Smooth muscle cell of the brain vasculature (primary cell): ENCODE results near the gene CDK2.
"Not testable (repeated sequence)": the region's sequence is repeated elsewhere in the genome, so short reads cannot be mapped to it uniquely, and the experiment has no call there.

Experiments used
- DNase-seq: peaks from one replicate; pipeline ENCODE4 v3.0.0-alpha.2; 2012; ENCODE audit warnings: low read depth, low spot score

The CDK2 gene

GRCh38 chr12:55966408-55967281 is at the start of gene CDK2:
Gene CDK2 (plus strand): TSS chr12:55966830. CDS start chr12:55967009, 179 bp downstream.
- DNase-seq: peak; percentile 59

GRCh38 chr12:55919032-55919431 is 47.6 kb upstream of the CDK2 start:
- not testable (repeated sequence) for DNase-seq

- no peak for DNase-seq
These were observed 44.5 kb upstream of the CDK2 start for GRCh38 chr12:55922126-55922525.

- not testable (repeated sequence) for DNase-seq
These were observed 43.0 kb upstream of the CDK2 start for GRCh38 chr12:55923648-55924047.

DNA sequence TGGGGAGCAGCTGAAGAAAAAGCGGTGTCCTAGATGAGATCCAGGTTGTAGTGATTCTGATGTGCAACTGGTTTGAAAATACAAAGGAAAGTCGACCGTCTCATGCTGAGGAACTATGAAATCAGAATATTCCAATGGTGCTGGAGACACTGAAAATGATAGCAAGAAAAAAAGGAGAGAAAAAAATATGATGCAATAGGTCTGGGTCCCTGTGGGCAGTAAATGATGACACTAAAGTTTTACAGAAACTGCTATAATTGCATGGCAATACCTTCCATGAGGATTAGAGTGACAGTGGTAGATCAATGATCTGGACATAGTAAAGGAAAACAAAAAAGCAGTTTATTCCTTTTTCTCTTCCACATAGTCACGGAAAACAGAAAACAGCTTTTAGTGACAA is 41.3 kb upstream of the CDK2 start:
- no peak for DNase-seq

DNA sequence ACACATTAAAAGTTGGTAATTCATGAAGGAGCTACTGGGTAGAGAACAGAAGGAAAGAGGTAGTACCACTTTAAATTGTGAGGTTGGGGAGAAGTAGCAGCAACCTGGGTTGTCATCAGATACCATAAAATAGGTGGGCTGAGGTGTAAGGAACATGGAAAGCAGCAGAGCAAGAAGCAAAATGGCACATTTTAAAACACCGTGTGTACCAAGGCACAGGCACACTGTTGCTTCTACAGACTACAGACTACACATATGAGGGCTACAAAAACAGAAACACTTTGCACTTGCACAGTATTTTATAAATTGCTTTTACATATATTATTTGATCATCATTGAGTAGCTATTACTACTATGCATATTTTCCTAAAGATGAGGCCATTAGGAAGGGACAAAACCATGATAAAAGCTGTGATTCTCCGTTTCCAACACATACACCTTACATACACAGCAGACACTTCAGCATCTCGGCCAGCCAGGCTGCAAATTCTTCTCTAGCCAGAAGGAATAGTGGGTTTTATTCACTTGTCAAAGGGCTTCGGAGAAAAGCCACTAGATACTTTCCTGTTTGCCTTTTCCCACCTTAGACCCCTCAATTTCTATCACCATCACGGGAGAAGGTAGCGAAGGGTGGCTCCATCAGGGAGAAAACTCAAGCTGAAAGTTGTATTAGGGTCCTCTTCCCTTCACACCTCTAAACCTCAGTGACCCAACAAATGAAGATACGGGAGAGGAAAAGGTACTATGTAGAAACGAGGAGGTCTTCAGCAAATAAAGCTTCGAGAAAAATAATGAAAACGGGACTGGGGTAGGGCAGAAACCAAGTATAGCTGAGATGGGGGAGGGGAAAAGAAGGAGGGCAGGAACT is 40.5 kb upstream of the CDK2 start:
- DNase-seq: no peak

GRCh38 chr12:55926738-55927587 is 39.7 kb upstream of the CDK2 start:
- peak; percentile 80 for DNase-seq

DNA sequence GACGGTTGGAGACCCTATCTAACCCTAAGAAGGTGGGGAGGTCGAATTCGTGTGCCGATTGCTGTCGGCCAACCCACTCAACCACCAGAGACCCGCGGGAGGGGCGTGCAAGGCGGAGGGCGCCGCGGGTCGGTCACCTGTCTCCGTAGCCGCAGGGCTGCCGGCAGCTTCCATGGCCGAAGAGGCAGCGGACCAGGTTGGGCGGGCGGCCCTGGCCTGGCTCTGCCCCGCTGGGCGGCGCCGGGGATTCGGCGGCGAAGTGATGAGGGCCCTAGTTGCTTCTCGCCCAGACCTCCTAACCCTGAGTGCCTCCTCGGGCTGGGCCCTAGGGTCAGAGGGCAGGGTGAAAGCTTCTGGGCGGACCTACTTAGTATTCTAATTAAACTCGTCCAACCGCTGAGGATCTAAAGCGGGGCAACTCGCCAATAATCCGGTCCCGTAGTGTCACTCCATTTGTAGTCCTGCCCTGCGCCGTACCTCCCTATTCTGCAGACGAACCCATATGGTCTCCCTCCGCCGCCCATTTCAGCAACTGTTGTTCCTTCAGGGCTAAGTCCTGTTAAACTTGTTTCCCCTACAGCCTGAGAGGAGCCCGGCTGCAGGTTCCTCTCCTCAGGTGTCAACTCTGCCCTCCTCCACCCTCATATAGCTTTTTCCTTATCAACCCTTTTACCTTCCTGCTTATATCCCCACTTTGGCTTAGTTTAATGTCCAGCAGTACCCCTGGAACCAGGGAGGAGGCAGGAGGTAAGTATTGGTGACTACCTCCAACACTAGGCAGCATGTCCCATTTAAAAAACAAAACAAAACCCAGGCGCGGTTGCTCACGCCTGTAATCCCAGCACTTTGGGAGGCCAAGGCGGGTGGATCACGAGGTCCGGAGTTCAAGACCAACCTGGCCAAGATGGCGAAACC is 38.8 kb upstream of the CDK2 start, which contains the start of gene PYM1:
TSS of gene PYM1 (minus strand) at position 307 of the 915 bp plus-strand sequence. CDS start at position 174, 133 bp downstream.
- no peak for DNase-seq

DNA sequence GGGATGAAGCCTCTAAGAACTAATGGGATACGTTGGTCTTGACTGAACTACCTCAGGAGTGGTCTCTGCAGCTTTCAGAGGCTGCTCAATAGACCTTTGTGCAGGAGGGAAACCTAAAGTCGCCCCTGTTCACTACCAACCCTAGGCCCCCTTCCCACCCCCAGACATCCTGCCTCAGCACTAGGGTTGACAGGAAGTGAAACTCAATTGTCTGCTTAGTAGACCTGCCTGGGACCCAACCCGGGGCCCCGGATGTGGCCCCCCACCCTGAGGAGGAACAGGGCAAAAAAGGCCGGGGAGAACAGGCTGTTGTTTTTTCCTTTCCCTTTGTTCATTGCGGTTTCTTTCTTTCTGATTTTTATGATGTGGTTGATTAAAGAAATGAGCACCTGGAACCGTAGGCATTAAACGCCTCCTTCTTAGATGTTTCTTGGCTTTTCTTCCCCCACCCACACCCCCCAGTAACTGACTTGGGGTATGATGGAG is 37.3 kb upstream of the CDK2 start:
- DNase-seq: no peak

- DNase-seq: no peak
These were observed 35.8 kb upstream of the CDK2 start, which contains the start of gene DGKA for GRCh38 chr12:55930771-55931316. Gene DGKA (plus strand): TSS chr12:55931162. CDS start chr12:55936504, 5,342 bp downstream.

- no peak for DNase-seq
These were observed 35.3 kb upstream of the CDK2 start for GRCh38 chr12:55931317-55931779.

GRCh38 chr12:55931780-55932550 is 34.7 kb upstream of the CDK2 start:
- no peak for DNase-seq

- no peak for DNase-seq
These were observed 34.1 kb upstream of the CDK2 start for GRCh38 chr12:55932551-55932910.

- DNase-seq: no peak
These were observed 33.3 kb upstream of the CDK2 start for GRCh38 chr12:55933169-55933798.

DNA sequence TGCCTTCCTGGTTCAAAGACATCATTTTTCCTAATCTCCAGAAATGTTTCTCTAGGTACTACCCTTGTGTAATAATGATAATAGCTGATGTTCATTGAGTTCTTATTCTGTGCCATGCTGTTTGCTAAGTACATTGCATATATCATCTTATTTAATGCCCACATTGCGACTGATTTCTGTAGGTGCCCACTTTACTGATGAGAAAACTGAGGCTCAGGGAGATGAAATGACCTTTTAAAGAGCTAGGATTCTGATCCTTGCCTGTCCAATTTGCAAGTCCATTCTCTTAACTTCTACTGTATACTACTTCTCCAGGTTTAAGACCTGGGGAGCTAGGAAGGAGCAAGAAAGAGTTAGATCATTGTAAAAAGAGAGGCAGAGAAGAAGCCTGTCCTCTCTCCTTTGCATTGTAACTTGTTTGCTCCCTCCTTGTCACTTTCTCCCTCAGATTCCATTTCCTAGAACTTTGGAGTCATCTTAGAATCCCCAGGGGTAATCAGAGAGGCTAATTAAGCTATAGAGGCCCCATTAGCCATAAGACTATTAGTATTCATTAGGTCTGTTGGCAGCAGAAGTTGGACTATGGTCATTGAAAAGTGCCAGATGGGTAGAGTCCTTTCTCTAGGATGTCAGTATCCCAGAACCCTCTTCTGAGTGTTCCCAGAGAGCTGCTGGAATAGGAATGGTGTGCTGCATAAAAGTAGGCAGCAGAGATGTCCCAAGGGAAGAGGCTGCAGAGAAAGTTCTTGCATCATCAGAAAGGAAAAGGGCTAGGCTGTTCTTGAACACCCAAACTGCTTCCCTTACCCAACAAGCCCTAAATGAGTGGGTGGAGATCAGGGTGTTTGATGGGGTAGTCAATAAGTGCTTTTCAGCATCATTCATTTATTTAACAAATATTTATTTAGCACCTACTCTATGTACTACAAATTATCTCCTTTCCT is 32.6 kb upstream of the CDK2 start:
- no peak for DNase-seq

DNA sequence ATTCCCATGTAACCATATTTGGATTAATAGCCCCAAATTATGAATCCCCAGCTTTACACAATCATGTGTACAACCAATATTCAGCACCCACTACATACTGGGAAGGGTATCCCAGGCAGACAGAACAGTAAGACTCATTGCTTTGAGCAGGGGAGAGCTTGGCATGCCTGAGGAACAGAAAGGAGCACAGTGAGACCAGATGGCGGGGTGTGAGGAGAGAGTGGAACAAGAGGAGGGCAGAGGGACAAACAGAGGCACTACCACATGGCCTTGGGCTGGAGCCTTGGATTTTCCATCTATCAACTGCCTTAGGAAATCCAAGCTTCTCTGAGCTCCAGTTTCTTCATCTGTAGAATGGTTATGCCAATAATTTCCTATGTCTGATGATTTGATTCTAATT is 31.9 kb upstream of the CDK2 start:
- no peak for DNase-seq

- DNase-seq: no peak
These were observed 30.9 kb upstream of the CDK2 start for GRCh38 chr12:55935738-55936151.
